ENCODE measurements around the gene WWC2.

WWC2 gene

DNA sequence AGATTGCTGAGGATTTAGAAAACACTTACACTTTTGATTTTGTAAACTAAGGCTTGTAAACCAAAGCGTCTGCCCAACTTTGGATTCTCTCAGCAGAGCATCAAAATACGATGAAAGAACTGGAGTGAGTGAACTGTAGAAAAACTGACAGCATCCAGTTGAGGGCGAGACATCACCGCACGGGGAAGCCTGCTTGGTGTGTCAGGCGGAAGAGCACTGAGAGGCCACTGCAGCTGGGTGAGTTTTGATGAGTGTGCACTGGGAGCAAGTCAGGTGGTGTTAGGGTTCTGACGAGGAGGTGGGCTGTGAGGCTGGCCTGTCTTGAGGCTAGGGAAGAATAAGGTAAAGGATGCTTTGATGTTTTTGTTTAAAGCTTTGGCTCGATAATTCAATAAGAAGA, 270.0 kb downstream of the WWC2 start:
- Histone ChIP-seq H3K4me1 (ENCODE audit: insufficient read depth, low read length) (no peaks in the 10 kb centered on the region), H3K9me3 (ENCODE audit: insufficient read depth, low read depth, low read length) (peaks cover 5% of the 10 kb centered on the region; the same call in 1 of the 2 replicates), H3K9ac (ENCODE audit: low read depth, low read length) (no peak overlapping the region), H3K27ac (ENCODE audit: low read length) (no peak overlapping the region), H3K27me3 (ENCODE audit: insufficient read depth, low read length) (no peaks in the 10 kb centered on the region), H3K4me3 (ENCODE audit: low read length) (no peak overlapping the region), H3K36me3 (ENCODE audit: insufficient read depth, low read depth, low read length) (no peaks in the 10 kb centered on the region)
